ENCODE measurements around the gene FOXC2. TPM values are rescaled to one million over a fixed set of nuclear protein-coding genes. Genes with fewer than 3 reads are reported as not detected.
A peak's percentile ranks its signal among the peaks of the same experiment; 100 is the strongest.

Gene FOXC2
- total and polyA plus RNA-seq, 9 donors = 0.13 to 2.0 (median 1.2) TPM

DNA sequence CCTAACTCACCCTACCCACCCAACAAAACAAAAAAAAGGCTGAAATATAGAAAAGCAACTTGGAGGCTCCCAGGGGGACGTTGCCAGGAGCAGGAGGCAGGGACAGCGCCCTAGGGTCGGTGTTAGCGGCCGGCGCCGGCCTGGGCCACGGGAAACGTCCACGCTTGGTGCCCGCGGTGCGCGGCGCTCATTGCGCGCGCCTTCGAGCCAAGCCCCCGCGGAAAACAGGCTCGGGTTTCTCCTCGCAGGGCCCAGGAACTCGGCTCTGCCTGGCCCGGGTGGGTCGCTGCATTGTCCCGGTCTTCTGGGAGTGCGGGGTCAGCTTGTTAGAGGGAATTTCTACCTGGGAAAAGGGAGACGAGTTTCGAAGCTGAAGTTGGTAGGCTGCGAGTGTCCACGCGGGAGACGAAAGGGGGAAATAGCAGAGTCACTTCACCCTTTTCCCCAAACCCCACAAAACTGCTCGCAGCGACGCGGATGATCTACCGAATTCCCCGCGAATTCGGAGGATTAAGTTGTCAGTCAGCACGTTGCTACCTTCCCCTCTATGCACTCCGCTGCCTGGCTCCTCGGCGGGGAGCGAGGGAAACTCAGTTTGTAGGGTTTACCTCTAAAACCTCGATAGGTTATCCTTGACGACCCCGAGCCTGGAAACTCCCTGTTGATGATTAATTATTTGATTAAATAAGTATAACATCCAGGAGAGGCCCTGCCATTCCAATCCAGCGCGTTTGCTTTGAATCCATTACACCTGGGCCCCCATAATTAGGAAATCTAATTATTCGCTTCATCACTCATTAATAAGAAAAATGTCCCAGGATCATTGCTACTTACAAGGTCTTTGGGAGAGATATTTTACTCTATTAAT lies 751 bp upstream of the FOXC2 start:
- peaks cover 12% of the 10 kb centered on the region for H3K4me1 ChIP-seq (ENCODE audit: control insufficient read depth, insufficient read depth, low read length)
- no peak overlapping the region for H3K4me3 ChIP-seq (ENCODE audit: low read length)
- H3K27me3 ChIP-seq (ENCODE audit: control insufficient read depth, insufficient read depth, low read length) = peaks cover 80% of the 10 kb centered on the region
- WGBS (ENCODE audit: insufficient coverage) = 8% methylated on average over 36 of the region's 53 CpGs
- DNase-seq = no peak
- H3K27ac ChIP-seq (ENCODE audit: low read length) = no peak overlapping the region
- H3K36me3 ChIP-seq (ENCODE audit: control insufficient read depth, insufficient read depth, low read length) = no peaks in the 10 kb centered on the region
- H3K9me3 ChIP-seq (replicated peaks; ENCODE audit: control insufficient read depth, low read depth, low read length) = no peaks in the 10 kb centered on the region

DNA sequence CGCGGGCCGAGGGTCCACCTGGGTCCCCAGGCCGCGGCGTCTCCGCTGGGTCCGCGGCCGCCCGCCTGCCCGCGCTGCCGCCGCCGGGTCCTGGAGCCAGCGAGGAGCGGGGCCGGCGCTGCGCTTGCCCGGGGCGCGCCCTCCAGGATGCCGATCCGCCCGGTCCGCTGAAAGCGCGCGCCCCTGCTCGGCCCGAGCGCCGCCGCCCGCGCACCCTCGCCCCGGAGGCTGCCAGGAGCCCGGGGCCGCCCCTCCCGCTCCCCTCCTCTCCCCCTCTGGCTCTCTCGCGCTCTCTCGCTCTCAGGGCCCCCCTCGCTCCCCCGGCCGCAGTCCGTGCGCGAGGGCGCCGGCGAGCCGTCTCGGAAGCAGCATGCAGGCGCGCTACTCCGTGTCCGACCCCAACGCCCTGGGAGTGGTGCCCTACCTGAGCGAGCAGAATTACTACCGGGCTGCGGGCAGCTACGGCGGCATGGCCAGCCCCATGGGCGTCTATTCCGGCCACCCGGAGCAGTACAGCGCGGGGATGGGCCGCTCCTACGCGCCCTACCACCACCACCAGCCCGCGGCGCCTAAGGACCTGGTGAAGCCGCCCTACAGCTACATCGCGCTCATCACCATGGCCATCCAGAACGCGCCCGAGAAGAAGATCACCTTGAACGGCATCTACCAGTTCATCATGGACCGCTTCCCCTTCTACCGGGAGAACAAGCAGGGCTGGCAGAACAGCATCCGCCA lies 504 bp downstream of the FOXC2 start:
- H3K4me1 ChIP-seq (ENCODE audit: control insufficient read depth, insufficient read depth, low read length) = peaks cover 12% of the 10 kb centered on the region
- peak overlapping the region; percentile 34 for H3K4me3 ChIP-seq (ENCODE audit: low read length)
- H3K27ac ChIP-seq (ENCODE audit: low read length) = no peak overlapping the region
- no peaks in the 10 kb centered on the region for H3K9me3 ChIP-seq (replicated peaks; ENCODE audit: control insufficient read depth, low read depth, low read length)
- peaks cover 84% of the 10 kb centered on the region for H3K27me3 ChIP-seq (ENCODE audit: control insufficient read depth, insufficient read depth, low read length)
- no peak for DNase-seq
- H3K36me3 ChIP-seq (ENCODE audit: control insufficient read depth, insufficient read depth, low read length) = no peaks in the 10 kb centered on the region
- WGBS (ENCODE audit: insufficient coverage) = under 1% methylated on average over 87 of the region's 88 CpGs

DNA sequence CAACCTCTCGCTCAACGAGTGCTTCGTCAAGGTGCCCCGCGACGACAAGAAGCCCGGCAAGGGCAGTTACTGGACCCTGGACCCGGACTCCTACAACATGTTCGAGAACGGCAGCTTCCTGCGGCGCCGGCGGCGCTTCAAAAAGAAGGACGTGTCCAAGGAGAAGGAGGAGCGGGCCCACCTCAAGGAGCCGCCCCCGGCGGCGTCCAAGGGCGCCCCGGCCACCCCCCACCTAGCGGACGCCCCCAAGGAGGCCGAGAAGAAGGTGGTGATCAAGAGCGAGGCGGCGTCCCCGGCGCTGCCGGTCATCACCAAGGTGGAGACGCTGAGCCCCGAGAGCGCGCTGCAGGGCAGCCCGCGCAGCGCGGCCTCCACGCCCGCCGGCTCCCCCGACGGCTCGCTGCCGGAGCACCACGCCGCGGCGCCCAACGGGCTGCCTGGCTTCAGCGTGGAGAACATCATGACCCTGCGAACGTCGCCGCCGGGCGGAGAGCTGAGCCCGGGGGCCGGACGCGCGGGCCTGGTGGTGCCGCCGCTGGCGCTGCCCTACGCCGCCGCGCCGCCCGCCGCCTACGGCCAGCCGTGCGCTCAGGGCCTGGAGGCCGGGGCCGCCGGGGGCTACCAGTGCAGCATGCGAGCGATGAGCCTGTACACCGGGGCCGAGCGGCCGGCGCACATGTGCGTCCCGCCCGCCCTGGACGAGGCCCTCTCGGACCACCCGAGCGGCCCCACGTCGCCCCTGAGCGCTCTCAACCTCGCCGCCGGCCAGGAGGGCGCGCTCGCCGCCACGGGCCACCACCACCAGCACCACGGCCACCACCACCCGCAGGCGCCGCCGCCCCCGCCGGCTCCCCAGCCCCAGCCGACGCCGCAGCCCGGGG lies 1.3 kb downstream of the FOXC2 start:
- Histone ChIP-seq H3K27ac (ENCODE audit: low read length) (no peak overlapping the region), H3K36me3 (ENCODE audit: control insufficient read depth, insufficient read depth, low read length) (no peaks in the 10 kb centered on the region), H3K4me3 (ENCODE audit: low read length) (peak overlapping the region; percentile 34), H3K9me3 (replicated peaks; ENCODE audit: control insufficient read depth, low read depth, low read length) (no peaks in the 10 kb centered on the region), H3K4me1 (ENCODE audit: control insufficient read depth, insufficient read depth, low read length) (peaks cover 12% of the 10 kb centered on the region), H3K27me3 (ENCODE audit: control insufficient read depth, insufficient read depth, low read length) (peaks cover 86% of the 10 kb centered on the region)
- DNase-seq = no peak
- WGBS (ENCODE audit: insufficient coverage) = under 1% methylated on average over 116 of the region's 116 CpGs

DNA sequence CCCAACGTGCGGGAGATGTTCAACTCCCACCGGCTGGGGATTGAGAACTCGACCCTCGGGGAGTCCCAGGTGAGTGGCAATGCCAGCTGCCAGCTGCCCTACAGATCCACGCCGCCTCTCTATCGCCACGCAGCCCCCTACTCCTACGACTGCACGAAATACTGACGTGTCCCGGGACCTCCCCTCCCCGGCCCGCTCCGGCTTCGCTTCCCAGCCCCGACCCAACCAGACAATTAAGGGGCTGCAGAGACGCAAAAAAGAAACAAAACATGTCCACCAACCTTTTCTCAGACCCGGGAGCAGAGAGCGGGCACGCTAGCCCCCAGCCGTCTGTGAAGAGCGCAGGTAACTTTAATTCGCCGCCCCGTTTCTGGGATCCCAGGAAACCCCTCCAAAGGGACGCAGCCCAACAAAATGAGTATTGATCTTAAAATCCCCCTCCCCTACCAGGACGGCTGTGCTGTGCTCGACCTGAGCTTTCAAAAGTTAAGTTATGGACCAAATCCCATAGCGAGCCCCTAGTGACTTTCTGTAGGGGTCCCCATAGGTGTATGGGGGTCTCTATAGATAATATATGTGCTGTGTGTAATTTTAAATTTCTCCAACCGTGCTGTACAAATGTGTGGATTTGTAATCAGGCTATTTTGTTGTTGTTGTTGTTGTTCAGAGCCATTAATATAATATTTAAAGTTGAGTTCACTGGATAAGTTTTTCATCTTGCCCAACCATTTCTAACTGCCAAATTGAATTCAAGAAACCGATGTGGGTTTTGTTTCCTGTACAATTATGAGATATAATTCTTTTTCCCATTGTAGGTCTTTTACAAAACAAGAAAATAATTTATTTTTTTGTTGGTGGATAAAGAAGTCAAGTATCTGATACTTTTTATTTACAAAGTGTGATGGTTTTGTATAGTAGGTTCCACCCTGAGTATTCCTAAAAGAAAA lies 2.3 kb downstream of the FOXC2 start:
- Histone ChIP-seq H3K4me1 (ENCODE audit: control insufficient read depth, insufficient read depth, low read length) (peaks cover 7% of the 10 kb centered on the region), H3K4me3 (ENCODE audit: low read length) (peak overlapping the region; percentile 37), H3K27me3 (ENCODE audit: control insufficient read depth, insufficient read depth, low read length) (peaks cover 89% of the 10 kb centered on the region), H3K27ac (ENCODE audit: low read length) (no peak overlapping the region), H3K36me3 (ENCODE audit: control insufficient read depth, insufficient read depth, low read length) (no peaks in the 10 kb centered on the region), H3K9me3 (replicated peaks; ENCODE audit: control insufficient read depth, low read depth, low read length) (no peaks in the 10 kb centered on the region)
- DNase-seq = no peak
- WGBS (ENCODE audit: insufficient coverage) = 2% methylated on average over 27 of the region's 33 CpGs

DNA sequence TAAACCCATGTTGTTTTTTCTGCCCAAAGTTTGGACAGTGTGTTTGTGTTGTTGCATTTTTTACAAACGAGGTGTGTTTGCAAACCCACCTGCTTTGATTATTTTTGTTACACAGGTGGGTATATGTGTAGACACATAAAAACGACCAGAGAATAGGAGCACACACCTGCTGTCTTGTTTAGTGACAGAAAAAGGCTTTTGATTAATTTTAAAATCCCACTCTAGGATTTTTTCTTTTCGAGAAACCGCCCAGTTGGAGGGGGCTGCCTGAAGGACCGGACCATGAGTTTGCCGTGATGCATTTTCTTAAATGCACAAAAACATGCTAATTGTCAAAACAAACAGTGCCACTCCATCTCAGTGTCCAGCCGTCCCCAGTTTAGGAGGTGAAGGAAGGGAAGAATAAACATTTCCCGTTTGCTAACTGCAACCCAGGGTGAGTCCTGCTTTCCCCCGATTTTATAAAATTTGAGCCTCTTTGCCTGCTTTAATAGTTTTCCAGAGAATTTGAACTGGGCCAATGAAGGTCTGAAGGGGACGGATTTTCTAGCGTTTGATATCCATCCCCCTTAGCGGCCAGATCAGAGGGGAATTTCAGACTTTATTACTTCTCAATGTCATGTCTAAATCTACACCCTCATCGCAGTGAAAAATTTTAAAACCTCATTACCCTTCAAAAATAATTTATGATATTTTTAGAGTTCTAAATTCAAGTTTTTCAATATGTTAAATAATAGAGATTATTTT lies 3.2 kb downstream of the FOXC2 start:
- 27% methylated on average over 3 of the region's 13 CpGs for WGBS (ENCODE audit: insufficient coverage)
- peaks cover 5% of the 10 kb centered on the region for H3K4me1 ChIP-seq (ENCODE audit: control insufficient read depth, insufficient read depth, low read length)
- H3K4me3 ChIP-seq (ENCODE audit: low read length) = no peak overlapping the region
- DNase-seq = no peak
- H3K9me3 ChIP-seq (replicated peaks; ENCODE audit: control insufficient read depth, low read depth, low read length) = no peaks in the 10 kb centered on the region
- peaks cover 90% of the 10 kb centered on the region for H3K27me3 ChIP-seq (ENCODE audit: control insufficient read depth, insufficient read depth, low read length)
- no peak overlapping the region for H3K27ac ChIP-seq (ENCODE audit: low read length)
- no peaks in the 10 kb centered on the region for H3K36me3 ChIP-seq (ENCODE audit: control insufficient read depth, insufficient read depth, low read length)

DNA sequence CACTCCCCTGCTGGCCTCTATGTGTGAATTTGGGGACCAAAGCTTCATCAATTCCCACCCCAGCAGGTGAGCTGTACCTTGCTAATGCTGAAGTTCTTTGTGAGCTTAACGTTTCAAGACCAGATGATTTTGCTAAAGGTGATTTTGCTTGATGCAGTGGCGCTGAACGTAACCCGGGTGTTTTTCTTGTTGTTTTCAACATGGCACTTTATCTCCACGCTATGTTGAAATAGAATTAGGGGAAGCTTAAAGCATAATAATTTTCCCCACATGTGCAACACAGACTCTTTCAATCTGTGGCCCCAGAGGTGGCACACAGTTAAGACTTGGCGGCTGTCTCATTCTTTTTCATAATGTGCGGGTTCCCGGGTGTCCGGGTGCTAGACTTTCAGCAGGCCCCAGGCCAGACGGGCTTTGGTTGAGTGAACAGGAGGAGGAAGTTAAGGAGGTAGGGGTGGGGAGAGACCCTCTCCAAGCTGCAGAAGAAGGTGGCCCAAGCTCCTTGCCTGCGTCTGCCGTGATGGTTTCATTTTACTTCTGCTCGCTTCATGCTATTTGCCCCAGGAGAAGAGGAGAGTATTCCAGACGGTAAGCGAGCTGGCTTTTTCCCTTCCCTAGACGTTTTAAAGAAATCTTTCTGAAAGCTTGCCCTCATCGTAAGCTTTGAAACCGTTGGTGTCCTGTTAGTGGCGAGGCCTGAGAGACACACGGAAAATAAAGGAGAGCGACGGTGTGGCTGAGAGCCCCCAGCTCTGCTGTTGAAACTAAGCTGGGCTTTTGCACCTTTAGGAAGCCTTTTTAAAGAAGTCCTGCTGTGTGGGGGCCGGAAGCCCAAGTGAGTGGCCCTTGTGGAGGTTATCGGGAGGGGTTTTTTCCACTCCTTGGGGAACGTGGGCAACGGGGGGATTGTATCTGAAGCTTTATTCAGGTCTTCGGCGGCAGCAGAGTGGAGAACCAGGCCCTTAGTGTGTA lies 4.2 kb downstream of the FOXC2 start:
- no peaks in the 10 kb centered on the region for H3K36me3 ChIP-seq (ENCODE audit: control insufficient read depth, insufficient read depth, low read length)
- H3K27ac ChIP-seq (ENCODE audit: low read length) = no peak overlapping the region
- no peak for DNase-seq
- WGBS (ENCODE audit: insufficient coverage) = 36% methylated on average over 14 of the region's 28 CpGs
- peaks cover 12% of the 10 kb centered on the region for H3K4me1 ChIP-seq (ENCODE audit: control insufficient read depth, insufficient read depth, low read length)
- peaks cover 90% of the 10 kb centered on the region for H3K27me3 ChIP-seq (ENCODE audit: control insufficient read depth, insufficient read depth, low read length)
- H3K9me3 ChIP-seq (replicated peaks; ENCODE audit: control insufficient read depth, low read depth, low read length) = no peaks in the 10 kb centered on the region
- H3K4me3 ChIP-seq (ENCODE audit: low read length) = no peak overlapping the region

DNA sequence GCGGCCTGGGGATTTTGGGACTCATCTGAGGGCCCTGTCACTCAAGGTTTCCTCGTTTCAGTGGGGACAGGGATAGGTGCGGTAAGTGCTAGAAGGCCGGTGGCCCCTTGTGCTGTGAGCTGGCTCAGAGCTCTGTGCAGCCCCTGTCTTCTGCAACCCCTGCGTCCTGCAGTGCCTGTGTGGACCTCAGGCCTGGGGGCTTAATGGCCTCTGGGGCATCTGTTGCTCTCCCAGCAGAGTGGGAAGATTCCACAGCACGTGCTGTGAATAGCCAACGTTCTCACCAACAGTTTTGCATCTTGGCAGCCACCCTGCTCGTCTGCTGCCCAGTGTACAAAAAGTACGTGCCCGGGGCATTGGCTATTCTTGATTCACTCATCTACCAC lies 4.9 kb downstream of the FOXC2 start:
- Histone ChIP-seq H3K27ac (ENCODE audit: low read length) (no peak overlapping the region), H3K9me3 (replicated peaks; ENCODE audit: control insufficient read depth, low read depth, low read length) (no peaks in the 10 kb centered on the region), H3K4me3 (ENCODE audit: low read length) (no peak overlapping the region), H3K36me3 (ENCODE audit: control insufficient read depth, insufficient read depth, low read length) (no peaks in the 10 kb centered on the region), H3K27me3 (ENCODE audit: control insufficient read depth, insufficient read depth, low read length) (peaks cover 90% of the 10 kb centered on the region), H3K4me1 (ENCODE audit: control insufficient read depth, insufficient read depth, low read length) (peaks cover 13% of the 10 kb centered on the region)
- WGBS (ENCODE audit: insufficient coverage) = 52% methylated on average over 8 of the region's 10 CpGs
- DNase-seq = no peak

DNA sequence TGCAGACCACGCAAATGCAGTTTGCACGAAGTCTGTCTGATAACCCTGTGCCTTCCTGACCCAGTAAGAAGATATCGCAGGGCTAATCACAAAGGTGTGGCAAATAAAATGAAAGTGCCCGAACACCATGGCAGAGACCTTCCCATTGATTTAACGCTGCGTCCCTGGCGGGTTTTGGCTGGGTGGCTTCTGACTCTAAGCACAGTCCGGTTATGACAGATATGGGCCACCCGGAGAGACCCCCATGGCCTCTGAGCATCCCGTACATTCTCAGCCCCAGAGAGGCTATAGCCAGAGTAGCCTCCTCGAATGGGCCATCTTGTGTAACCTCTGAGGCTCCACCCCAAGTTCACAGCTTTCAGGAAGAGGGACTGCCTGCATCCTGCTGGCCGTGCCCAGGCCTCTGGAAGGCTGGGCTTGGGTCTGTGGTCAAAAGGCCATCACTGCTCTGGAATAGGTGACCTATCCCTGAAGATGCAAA lies 5.5 kb downstream of the FOXC2 start:
- no peak overlapping the region for H3K27ac ChIP-seq (ENCODE audit: low read length)
- H3K27me3 ChIP-seq (ENCODE audit: control insufficient read depth, insufficient read depth, low read length) = peaks cover 92% of the 10 kb centered on the region
- no peaks in the 10 kb centered on the region for H3K36me3 ChIP-seq (ENCODE audit: control insufficient read depth, insufficient read depth, low read length)
- no peak overlapping the region for H3K4me3 ChIP-seq (ENCODE audit: low read length)
- 45% methylated on average over 9 of the region's 12 CpGs for WGBS (ENCODE audit: insufficient coverage)
- H3K4me1 ChIP-seq (ENCODE audit: control insufficient read depth, insufficient read depth, low read length) = peaks cover 12% of the 10 kb centered on the region
- no peaks in the 10 kb centered on the region for H3K9me3 ChIP-seq (replicated peaks; ENCODE audit: control insufficient read depth, low read depth, low read length)
- no peak for DNase-seq
